ENCODE results near the gene SRP14.

DNA sequence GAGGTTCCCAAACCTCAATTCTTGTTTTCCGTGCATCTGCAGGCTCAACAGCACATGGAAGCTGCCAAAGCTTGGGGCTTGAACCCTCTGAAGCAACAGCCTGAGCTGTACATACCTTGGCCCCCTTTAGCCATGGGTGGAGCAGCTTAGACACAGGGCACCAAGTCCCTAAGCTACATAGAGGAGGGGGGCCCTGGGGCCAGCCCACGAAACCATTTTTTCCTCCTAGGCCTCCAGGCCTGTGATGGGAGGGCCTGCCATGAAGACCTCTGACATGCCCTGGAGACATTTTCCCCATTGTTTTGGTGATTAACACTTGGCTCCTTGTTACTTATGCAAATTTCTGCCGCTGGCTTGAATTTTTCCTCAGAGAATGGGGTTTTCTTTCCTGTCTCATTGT lies 24.6 kb downstream of the SRP14 start:
- no peak for TF ChIP-seq CTCF (IDR thresholded peaks at IDR 0.05; ENCODE audit: insufficient read depth, low read length)
- TF ChIP-seq, protein P1, sequence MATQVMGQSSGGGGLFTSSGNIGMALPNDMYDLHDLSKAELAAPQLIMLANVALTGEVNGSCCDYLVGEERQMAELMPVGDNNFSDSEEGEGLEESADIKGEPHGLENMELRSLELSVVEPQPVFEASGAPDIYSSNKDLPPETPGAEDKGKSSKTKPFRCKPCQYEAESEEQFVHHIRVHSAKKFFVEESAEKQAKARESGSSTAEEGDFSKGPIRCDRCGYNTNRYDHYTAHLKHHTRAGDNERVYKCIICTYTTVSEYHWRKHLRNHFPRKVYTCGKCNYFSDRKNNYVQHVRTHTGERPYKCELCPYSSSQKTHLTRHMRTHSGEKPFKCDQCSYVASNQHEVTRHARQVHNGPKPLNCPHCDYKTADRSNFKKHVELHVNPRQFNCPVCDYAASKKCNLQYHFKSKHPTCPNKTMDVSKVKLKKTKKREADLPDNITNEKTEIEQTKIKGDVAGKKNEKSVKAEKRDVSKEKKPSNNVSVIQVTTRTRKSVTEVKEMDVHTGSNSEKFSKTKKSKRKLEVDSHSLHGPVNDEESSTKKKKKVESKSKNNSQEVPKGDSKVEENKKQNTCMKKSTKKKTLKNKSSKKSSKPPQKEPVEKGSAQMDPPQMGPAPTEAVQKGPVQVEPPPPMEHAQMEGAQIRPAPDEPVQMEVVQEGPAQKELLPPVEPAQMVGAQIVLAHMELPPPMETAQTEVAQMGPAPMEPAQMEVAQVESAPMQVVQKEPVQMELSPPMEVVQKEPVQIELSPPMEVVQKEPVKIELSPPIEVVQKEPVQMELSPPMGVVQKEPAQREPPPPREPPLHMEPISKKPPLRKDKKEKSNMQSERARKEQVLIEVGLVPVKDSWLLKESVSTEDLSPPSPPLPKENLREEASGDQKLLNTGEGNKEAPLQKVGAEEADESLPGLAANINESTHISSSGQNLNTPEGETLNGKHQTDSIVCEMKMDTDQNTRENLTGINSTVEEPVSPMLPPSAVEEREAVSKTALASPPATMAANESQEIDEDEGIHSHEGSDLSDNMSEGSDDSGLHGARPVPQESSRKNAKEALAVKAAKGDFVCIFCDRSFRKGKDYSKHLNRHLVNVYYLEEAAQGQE (IDR thresholded peaks at IDR 0.05; ENCODE audit: insufficient replicate concordance, low read depth), result no peak
- TF ChIP-seq GABPA (IDR thresholded peaks at IDR 0.05; ENCODE audit: low read depth), result no peak
